ENCODE measurements around the gene ABCC3. TPM values are rescaled to one million over a fixed set of nuclear protein-coding genes. Genes with fewer than 3 reads are reported as not detected.
A peak's percentile ranks its signal among the peaks of the same experiment; 100 is the strongest.

Gene ABCC3
- polyA plus RNA-seq, 5 donors = 27.4 to 61.4 (median 39.5) TPM

DNA sequence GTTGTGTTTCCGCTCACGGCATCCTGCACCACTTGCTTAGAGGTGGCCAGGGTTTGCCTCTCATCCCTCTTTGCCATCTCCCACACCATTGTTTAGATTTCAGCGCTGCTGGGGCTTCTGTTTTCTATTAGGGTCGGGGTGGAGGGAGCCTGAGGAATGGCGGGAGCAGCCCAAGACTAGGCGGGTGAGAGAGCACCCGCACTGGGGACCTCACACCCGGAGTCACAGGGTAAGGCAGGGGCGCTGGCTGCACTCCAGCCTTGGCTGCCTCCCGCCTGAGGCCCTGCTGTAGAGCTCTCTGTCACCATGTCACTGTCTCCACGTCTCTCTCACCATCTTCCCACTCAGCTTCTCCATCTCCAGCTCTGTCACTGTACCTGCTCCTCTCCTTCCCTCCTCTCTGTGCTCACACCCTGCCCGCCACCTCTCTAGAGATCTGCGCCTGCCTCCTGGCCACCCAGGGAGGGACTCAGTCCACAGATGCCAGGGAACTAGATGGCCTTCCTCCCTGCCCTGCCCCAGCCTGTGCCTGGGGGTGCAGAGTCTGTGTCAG lies 32.8 kb upstream of the ABCC3 start:
- no peak for DNase-seq

DNA sequence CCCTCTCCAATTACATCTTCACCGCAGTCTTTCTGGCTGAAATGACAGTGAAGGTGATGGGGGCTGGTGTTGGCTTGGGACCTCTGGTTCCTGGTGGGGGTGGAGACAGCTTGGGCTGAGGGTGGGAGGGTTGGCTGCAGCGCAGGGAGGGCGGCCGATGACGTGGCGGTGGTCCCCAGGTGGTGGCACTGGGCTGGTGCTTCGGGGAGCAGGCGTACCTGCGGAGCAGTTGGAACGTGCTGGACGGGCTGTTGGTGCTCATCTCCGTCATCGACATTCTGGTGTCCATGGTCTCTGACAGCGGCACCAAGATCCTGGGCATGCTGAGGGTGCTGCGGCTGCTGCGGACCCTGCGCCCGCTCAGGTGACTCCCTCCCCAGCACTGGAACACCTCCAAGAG lies 31.8 kb upstream of the ABCC3 start:
- no peak for DNase-seq

DNA sequence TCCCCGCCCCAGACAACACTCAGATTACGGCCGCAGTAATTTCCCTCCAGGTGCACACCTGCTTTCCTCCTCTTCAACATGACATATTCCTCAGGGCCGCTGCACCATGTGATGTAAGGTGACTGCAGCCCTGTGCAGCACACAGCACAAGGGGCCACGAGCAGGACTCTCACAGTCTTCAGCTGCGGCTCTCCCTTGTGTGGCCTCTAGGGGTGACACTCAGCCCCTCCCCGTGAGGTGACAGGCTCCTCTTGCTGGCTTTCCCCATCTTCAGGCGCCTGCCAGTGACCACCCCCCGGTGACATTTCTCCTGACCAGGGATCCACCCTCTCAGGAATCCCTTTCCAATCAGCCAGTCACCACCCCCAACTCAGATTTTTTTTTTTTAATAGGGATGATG lies 31.3 kb upstream of the ABCC3 start:
- DNase-seq = no peak

DNA sequence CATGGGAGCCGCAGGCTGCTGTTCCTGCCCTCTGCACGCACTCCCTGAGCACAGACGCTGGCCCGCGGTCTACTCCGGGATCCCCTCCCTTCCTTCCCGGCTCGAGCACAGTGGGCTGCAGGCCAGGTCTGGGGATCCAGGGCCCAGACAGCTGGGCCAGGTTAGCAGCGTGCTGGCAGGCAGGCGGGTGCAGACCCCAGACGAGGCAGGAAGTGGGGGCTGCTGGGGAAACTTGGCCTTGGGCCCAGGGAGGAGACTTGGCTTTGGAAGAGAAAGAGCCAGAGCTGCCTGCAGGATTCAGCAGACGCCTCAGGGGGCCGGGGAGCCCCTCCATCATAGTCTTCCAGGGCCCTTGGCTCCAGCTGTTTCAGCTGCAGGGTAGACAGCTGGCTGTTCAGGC lies 30.2 kb upstream of the ABCC3 start:
- peak; percentile 95 to 96 for DNase-seq

DNA sequence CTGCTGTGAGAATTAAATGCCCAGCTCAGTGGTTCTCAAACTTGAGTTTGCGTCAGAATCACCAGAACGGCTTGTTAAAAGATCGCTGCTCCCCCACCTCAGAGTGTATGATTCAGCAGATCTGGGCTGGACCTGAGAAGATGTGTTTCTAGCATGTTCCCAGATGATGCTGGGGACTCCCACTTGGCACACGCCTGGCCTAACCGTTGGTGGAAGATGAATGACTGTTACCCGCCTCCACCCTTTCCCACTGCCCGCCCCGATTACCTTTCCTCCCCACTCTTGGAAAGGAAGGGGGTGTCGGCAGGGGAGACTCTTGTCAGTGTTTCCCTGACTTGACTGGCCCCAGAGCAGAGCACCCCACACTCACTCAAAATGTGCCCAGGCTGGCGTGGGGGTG lies 29.3 kb upstream of the ABCC3 start:
- no peak for DNase-seq

DNA sequence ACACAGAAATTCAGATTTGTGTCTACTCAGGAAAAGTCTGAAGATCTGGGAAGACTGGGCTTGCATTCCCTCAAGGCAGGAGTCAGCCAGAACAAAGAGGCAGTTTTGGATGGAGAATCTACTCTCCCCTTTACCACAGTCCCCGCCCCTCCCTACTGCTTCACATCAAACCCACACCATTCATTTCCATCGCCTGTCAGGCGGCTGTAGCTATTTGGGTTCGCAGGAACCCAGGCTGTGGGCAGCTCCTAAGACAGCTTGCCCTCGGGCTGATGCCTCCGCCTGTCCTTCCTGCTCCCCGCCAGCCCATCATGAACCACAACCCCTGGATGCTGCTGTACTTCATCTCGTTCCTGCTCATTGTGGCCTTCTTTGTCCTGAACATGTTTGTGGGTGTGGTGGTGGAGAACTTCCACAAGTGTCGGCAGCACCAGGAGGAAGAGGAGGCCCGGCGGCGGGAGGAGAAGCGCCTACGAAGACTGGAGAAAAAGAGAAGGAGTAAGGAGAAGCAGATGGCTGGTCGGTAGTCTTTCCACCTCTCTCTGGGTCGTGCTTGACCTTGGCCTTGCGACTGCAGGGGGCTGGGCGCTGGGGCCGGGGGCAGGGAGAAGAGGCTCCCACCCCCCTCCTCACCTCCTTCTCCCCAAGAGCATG lies 27.0 kb upstream of the ABCC3 start:
- no peak for DNase-seq

DNA sequence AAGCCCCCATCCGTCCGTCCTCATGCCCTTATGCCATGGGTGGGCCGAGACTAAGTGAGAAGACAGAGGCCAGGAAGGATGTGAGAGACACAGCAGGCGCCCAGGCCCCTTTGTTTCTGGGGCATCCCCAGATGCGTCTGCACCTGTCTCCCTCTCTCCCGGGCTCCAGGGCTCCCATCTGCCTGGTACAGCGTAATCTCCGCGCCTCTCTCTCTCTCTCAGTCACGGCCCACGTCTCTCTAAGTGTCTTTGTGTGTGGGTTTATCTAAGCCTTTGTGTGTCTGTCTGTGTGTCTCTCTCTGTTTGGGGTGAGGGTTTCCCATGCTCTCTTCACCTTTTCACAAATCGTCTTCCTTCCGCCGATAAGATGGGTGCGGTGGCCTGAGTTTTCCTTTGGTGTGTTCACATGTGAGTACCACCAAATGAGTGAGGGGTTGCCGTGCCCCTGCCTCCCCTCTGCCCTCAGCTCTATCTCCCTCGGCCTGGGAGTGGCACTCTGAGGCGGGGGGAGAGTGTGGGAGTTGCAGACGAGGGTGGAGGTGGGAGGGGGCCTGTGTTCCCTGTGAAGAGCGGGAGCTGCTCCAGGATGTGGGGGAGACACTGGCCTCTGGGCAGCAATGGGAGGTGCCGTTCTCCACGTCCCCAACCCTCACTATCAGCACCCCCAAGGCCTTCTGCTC lies 25.8 kb upstream of the ABCC3 start:
- DNase-seq = no peak

DNA sequence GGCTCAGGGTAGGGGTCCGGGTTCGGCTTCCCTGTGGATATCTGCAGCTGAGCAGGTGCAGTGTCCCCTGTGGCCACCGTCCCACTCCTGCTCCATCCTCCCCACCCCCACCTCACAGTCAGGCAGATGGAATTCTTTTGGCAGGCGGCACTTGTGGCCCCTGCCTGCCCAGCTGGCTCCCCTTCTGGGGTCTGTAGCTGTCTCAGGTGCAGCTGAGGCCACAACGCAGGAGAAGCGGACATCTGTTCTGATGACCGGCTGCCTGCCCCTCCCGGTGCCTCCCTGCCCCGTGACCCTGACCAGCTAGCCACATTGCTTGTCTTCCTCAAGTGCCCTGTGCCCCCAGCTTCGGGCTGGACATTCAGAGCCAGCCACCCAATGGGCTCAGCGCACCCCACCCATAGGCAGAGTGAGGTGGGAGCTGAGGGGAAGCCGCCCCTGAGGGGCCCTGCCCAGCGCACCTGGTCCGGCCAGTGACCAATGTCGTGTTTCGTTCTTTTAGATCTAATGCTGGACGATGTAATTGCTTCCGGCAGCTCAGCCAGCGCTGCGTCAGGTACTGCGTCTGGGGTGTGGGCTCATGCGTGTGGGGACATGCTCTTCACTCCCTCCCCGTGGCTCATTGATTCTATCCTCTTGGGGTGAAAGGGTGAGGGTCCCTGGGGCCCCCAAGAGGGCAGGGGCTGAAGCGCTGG lies 25.2 kb upstream of the ABCC3 start:
- DNase-seq = no peak

DNA sequence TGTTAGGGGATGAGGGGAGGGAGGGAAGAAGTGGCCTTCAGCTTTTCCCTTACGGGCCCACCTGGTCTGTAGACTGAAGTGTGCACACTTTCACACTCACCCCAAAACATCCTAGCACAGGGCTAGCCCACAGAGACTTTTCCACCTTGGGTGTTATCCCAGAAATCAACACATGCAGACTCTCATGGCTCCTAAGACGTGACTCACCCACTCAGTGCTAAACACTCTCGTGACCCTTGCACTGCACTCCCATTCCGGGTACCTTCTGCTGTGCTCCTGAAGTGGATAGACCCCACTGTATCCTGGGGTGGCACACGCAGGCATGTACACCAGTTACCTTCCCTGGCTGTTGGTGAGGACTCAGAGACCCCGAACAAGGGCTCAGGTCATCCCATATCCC lies 23.0 kb upstream of the ABCC3 start:
- DNase-seq = no peak

DNA sequence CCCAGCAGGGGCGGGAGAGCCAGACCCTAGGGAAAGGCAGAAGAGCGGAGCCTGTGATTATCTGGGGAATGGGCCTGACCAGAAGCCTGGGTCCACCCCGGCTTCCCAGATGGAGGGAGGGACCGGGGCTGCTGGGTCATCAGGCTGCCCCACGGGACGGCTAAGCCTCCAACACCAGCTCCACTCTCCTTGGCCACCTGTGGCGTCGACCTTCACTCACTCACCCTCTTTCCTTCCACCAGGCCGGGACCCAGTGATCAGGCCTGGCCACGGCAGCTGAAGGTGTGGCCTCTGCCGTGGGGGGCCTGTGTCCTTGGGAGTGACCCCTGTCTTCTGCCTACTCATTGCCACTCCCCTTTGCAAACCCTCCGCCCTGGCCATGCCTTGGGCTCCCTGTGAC lies 22.4 kb upstream of the ABCC3 start:
- DNase-seq = no peak

DNA sequence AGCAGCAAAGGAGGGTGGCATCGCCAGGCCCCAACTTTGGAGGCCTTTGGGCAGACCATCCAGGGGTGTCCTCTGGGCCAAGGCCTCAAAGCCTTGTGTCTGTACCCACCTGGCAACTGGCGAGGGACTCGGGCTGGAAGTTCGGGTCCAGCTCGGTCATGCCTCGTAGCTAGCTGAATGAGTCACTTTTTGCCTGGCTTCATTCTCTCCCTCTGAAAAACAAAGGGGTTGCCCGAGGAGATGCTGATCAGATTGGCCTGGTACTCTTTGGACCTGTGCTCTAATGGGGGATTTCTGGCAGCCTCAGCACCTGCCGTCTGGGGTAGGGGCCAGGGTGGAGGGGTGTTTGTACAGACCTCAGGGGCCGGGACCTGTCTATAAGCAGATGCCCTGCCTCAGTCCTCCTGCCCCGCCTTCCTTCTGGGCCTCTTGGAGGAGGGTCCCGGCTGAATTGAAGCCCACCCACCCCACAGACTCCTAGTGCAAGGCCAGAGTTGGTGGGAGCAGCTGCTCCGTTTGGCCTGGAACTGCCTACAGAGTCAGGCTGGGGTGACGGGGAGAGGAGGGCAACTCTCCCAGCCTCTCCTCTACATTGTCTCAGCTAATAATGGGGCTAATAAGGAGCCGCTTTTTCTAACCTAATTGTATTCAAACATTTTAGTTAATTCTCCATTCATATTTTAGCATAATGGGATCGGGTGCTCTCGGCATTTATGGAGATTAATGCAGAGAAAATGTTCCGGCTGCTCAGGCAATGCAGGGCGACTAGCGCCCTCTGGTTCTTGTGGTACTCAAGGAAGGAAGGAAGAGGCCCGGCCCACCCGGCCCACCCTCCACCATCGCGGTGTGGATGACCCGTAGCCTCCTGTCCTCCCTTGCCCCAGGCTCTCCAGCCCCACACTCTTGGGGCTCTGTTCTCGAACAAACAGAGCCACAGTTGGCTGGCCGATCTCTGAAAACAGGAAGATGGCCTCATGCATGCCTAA lies 21.4 kb upstream of the ABCC3 start:
- DNase-seq = no peak

DNA sequence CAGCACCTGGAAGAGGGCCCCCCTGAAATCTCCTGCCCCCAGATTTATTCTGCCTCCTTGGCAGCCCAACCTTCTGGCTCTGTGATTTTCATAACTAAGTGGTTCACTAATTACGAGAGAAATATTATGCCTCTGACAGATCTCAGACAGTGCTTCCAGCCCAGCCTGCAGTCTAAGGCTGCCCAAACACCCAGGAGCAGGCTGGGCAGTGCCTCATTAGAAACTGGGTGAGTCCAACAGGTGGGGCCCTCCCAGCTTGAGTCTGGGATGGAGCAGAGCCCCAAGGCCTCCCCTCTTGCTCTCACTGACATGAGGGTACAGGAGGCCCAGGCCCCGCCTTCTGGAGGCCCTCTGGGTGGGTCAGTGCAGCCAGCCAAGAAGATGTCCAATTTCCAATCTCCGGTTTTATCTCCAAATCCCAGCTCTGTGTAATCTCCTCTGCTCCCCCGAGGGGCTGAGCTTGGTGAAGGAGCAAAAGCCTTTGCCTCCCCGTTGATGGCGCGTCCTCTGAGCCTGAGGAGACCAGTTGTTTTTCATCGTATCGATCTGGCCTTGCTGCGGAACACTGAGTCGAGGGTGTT lies 20.1 kb upstream of the ABCC3 start:
- no peak for DNase-seq

DNA sequence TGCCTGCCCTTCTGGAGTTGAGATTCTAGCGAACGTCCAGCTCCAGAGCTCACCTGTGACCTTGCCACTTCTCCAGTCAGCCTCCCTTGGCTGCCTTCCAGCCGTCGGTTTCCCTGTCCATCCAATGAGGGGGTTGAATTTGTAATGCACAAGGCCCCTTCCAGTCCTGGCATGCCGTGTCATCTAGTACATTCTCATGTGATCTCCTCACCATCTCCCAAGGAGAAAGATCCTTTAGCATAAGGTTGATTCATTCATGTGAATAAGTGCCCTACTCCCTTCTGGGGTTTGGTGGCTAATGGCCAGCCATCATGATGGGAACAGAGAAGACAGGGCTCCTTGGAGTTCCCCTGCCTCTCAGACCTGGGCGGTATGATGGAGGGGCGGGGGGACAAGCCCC lies 18.9 kb upstream of the ABCC3 start:
- DNase-seq = no peak

DNA sequence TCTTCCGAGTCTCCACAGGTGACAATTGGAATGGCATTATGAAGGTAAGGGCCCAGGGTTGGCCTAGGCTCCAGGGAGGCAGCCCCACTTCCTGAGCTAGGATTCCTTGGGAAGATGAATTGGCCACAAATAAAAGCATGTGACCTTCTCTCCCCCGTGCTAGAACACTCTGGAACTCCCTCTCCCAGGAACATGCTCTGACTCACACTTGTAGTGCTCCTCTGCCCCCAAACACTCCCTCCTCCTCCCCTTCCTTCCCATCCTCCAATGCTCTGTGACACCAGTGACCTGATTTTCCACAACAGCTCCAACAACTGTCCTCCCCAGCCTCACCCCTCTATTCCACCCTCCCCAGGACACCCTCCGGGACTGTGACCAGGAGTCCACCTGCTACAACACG lies 16.4 kb upstream of the ABCC3 start:
- DNase-seq = no peak

DNA sequence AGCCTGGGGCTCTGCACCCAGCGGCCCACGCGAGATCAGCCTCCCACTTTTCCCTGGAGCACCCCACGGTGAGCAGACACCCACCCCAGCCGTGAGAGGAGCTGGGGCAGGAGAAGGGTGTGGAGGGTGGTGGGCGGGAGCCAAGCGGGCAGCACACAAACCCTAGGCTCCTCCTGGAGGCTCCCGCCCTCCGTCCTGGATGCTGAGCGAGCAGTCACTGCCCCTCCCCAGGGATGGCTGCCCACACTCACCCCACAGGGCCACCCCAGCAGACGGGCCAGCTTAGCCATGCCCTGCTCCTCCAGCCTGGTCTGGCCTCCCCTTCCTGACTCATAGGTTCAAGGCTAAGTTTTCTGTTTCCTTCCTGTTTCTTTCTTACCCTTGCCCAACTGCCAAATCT lies 15.7 kb upstream of the ABCC3 start:
- no peak for DNase-seq

DNA sequence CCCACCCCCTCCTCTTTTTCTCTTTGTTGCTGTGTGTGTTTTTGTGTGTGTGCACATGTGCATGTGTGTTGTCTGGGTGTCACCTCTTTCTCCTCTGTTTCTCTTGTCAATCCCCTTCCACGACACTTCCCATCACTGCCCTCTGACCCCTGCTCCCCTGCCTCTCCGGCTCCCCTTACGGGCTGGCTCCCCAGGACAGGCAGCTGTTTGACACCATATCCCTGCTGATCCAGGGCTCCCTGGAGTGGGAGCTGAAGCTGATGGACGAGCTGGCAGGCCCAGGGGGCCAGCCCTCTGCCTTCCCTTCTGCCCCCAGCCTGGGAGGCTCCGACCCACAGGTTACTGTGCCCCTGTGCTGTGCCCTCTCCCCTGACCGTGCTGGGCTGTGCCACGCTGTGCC lies 15.2 kb upstream of the ABCC3 start:
- DNase-seq = no peak

DNA sequence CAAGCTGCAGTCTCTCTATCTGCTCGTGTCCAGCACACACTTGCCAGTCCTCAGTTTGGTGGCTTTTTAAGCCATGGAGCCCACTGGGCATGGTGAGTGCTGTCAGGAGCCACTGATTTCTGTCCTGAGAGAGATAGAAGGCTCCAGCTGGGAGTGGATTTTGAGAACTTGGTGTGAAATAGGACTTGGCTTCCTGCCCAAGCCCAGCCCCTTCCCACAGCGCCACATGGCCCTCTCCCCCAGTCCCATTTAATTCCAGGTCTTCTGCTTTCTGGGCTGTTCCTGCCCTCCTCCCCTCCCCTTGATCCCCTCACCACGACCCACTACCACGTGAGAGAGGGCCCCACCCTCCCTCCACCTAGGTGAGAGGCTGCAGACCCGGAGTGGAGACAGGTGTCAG lies 14.4 kb upstream of the ABCC3 start:
- no peak for DNase-seq

DNA sequence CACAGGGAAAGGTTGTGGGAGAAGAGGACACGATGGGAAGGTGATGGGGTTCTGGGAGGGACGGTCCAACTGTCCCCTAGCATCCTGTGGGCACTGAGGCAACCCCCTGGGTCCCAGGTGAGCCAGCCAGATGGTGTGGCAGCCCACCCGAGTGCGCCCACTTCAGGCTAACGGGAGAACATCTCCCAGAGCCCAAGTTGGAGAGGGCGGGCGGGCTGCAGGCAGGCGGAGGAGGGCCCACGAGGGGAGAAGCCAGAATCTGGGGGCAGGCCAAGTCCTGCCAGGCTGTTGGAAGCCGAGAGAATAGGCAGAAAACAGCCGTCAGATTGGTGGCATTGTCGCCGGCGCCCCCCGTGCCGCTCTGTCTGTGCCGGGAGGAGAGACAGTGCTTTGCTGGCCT lies 13.8 kb upstream of the ABCC3 start:
- no peak for DNase-seq

DNA sequence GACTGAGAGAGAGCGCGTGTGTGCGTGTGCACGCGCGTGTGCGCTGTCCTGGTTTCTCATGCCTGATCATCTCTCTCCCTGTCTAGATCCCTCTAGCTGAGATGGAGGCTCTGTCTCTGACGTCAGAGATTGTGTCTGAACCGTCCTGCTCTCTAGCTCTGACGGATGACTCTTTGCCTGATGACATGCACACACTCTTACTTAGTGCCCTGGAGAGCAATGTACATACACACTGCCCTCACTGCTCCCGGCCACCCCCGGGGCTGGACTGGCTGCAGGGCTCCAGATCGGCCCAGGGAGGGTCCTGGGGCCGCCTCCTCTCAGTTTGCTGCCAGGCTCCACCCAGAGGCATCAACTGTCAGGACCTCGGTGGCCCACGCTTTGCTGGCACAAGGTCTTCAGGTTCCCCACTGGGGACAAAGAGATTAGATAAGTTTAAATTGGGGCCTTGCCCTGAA lies 13.1 kb upstream of the ABCC3 start:
- no peak for DNase-seq

DNA sequence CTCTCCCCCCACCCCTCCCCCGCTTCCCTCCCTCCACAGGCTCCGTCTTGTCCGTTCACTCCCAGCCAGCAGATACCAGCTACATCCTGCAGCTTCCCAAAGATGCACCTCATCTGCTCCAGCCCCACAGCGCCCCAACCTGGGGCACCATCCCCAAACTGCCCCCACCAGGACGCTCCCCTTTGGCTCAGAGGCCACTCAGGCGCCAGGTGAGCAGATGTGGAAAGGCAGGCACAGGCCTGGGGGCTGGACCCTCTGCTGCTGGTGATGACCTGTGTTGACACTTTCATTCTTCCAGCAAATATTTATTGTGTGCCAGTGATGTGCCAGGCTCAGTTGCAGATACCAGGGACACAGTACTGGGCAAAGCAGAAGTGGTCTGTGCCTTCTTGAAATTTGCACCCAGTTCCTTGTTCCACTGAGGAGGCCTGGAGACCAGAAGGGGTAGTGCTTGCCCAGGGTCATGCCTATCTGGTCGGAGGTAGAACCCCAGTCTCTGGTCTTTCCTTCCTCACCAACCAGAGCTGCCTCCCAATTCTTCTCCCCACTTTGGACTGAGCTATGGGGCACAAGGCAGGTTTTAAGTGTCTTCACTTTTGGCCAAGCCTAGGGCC lies 10.3 kb upstream of the ABCC3 start:
- DNase-seq = no peak

Data from right lung (tissue), 5 donors.